Measurements from ENCODE around the gene PGLYRP2. TPM values are rescaled to one million over a fixed set of nuclear protein-coding genes. Genes with fewer than 3 reads are reported as not detected.

PGLYRP2 gene
- total and polyA plus RNA-seq, 2 of the 13 experiments (the other 11 are each of a cell fraction or from before 2014, with no cell fraction given) = 0.04 to 1.0 TPM

- no peak for TF ChIP-seq HNF1A (IDR thresholded peaks at IDR 0.05; ENCODE audit: low read depth)
- TF ChIP-seq HNF1A (CRISPR knock-in tag; IDR thresholded peaks at IDR 0.05; ENCODE audit: borderline replicate concordance) = no peak
- no peak for TF ChIP-seq SP5 (CRISPR knock-in tag; IDR thresholded peaks at IDR 0.05; ENCODE audit: borderline replicate concordance, low read depth)
- TF ChIP-seq ZNF510 (CRISPR knock-in tag; IDR thresholded peaks at IDR 0.05; ENCODE audit: low read depth) = no peak
- no peak for TF ChIP-seq ZNF781 (CRISPR knock-in tag; IDR thresholded peaks at IDR 0.05; ENCODE audit: borderline replicate concordance, not compliant biosample characterization)
- no peak for TF ChIP-seq HOMEZ (CRISPR knock-in tag; IDR thresholded peaks at IDR 0.05; ENCODE audit: low read depth)
- TF ChIP-seq IKZF4 (CRISPR knock-in tag; IDR thresholded peaks at IDR 0.05; ENCODE audit: borderline replicate concordance, low read depth, not compliant biosample characterization) = no peak
- TF ChIP-seq THAP8 (CRISPR knock-in tag; IDR thresholded peaks at IDR 0.05; ENCODE audit: borderline replicate concordance) = no peak
- TF ChIP-seq MIXL1 (CRISPR knock-in tag; IDR thresholded peaks at IDR 0.05) = no peak
- TF ChIP-seq FOXA3 (CRISPR knock-in tag; IDR thresholded peaks at IDR 0.05) = peak; percentile 18; the same call in 1 of the 2 replicates
- no peak for TF ChIP-seq NPAS2 (CRISPR knock-in tag; IDR thresholded peaks at IDR 0.05; ENCODE audit: borderline replicate concordance)
- peak; percentile 17; the same call in 1 of the 2 replicates for TF ChIP-seq ZNF460 (CRISPR knock-in tag; IDR thresholded peaks at IDR 0.05; ENCODE audit: borderline replicate concordance)
- TF ChIP-seq GATAD2A (CRISPR knock-in tag; IDR thresholded peaks at IDR 0.05) = peak; percentile 70
- no peak for TF ChIP-seq KAT8 (CRISPR knock-in tag; IDR thresholded peaks at IDR 0.05)
- no peak for TF ChIP-seq PBX2 (CRISPR knock-in tag; IDR thresholded peaks at IDR 0.05)
- no peak for TF ChIP-seq ZNF180 (CRISPR knock-in tag; IDR thresholded peaks at IDR 0.05; ENCODE audit: borderline replicate concordance, low read depth)
- TF ChIP-seq ZNF280B (CRISPR knock-in tag; IDR thresholded peaks at IDR 0.05; ENCODE audit: borderline replicate concordance) = no peak
- no peak for TF ChIP-seq ADNP (CRISPR knock-in tag; IDR thresholded peaks at IDR 0.05)
- peak; percentile 91 for TF ChIP-seq RXRA (CRISPR knock-in tag; IDR thresholded peaks at IDR 0.05)
- no peak for TF ChIP-seq ZNF790 (CRISPR knock-in tag; IDR thresholded peaks at IDR 0.05; ENCODE audit: borderline replicate concordance)
- TF ChIP-seq KLF11 (CRISPR knock-in tag; IDR thresholded peaks at IDR 0.05) = no peak
Measured at GRCh38 chr19:15468675-15469512, 10.4 kb downstream of the PGLYRP2 start (continued).
